Lower leg skin (tissue), 3 donors: ENCODE data around the gene SLC6A17.

Experiments
- POLR2A ChIP-seq, 2 donors: fragments of 450-650 bp; IDR thresholded peaks; one replicate each; pipeline ENCODE4 v1.6.1; 2016 to 2017; ENCODE audit warnings: antibody characterized with exemption in 2 of 2, mild to moderate bottlenecking in 1 of 2, moderate library complexity in 1 of 2
- TF ChIP-seq, protein P1 (sequence below), 3 donors: fragments of 450-650 bp; IDR thresholded peaks; one replicate each; pipeline ENCODE4 v1.5.1; 2016; ENCODE audit warnings: antibody characterized with exemption in 3 of 3, mild to moderate bottlenecking in 3 of 3, moderate library complexity in 2 of 3

- TF ChIP-seq, protein P1, sequence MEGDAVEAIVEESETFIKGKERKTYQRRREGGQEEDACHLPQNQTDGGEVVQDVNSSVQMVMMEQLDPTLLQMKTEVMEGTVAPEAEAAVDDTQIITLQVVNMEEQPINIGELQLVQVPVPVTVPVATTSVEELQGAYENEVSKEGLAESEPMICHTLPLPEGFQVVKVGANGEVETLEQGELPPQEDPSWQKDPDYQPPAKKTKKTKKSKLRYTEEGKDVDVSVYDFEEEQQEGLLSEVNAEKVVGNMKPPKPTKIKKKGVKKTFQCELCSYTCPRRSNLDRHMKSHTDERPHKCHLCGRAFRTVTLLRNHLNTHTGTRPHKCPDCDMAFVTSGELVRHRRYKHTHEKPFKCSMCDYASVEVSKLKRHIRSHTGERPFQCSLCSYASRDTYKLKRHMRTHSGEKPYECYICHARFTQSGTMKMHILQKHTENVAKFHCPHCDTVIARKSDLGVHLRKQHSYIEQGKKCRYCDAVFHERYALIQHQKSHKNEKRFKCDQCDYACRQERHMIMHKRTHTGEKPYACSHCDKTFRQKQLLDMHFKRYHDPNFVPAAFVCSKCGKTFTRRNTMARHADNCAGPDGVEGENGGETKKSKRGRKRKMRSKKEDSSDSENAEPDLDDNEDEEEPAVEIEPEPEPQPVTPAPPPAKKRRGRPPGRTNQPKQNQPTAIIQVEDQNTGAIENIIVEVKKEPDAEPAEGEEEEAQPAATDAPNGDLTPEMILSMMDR (IDR thresholded peaks at IDR 0.05), result no peak
- TF ChIP-seq POLR2A (IDR thresholded peaks at IDR 0.05), result no peak
Observed at GRCh38 chr1:110188035-110188618, 37.8 kb downstream of the SLC6A17 start.
